H9 (cell line): ENCODE measurements around the gene SNRNP200. TPM values are rescaled to one million over a fixed set of nuclear protein-coding genes. Genes with fewer than 3 reads are reported as not detected.

ENCODE experiments used
- DNase-seq: peaks from one replicate; pipeline ENCODE4 v3.0.0-alpha.2; 2017
- H2AFZ ChIP-seq: one replicate; pipeline ENCODE4 v1.6.1; 2013; ENCODE audit warnings: mild to moderate bottlenecking, low read length, control low read depth, moderate library complexity
- H2AK5ac ChIP-seq: 2 replicates; pipeline ENCODE4 v1.6.1; 2013; ENCODE audit warnings: low read length, control low read depth, mixed read lengths; ENCODE audit not compliant: insufficient read length
- H2BK120ac ChIP-seq: one replicate; pipeline ENCODE4 v1.6.1; 2013; ENCODE audit warnings: low read depth, mild to moderate bottlenecking, low read length, control low read depth, inconsistent platforms; ENCODE audit not compliant: poor library complexity, severe bottlenecking
- H2BK12ac ChIP-seq: 2 replicates; pipeline ENCODE4 v1.6.1; 2013; ENCODE audit warnings: low read length, control low read depth, mixed read lengths, low read depth; ENCODE audit not compliant: insufficient read length
- H2BK15ac ChIP-seq: 2 replicates; pipeline ENCODE4 v1.6.1; 2013; ENCODE audit warnings: low read depth, low read length, control low read depth
- H2BK20ac ChIP-seq: one replicate; pipeline ENCODE4 v1.6.1; 2013; ENCODE audit warnings: low read depth, mild to moderate bottlenecking, low read length, control low read depth, inconsistent platforms; ENCODE audit not compliant: poor library complexity, severe bottlenecking
- H2BK5ac ChIP-seq: 2 replicates; pipeline ENCODE4 v1.6.1; 2013; ENCODE audit warnings: low read length, control low read depth, mixed read lengths; ENCODE audit not compliant: insufficient read length
- H3K14ac ChIP-seq: 2 replicates; pipeline ENCODE4 v1.6.1; 2013; ENCODE audit warnings: low read length, control low read depth; ENCODE audit not compliant: insufficient read depth
- H3K18ac ChIP-seq: 2 replicates; pipeline ENCODE4 v1.6.1; 2013; ENCODE audit warnings: low read depth, mild to moderate bottlenecking, mixed read lengths, low read length, control low read depth; ENCODE audit not compliant: insufficient read length
- H3K23ac ChIP-seq: 2 replicates; pipeline ENCODE4 v1.6.1; 2013; ENCODE audit warnings: low read length, control low read depth, mixed read lengths, low read depth; ENCODE audit not compliant: insufficient read length
- H3K23me2 ChIP-seq: 2 replicates; pipeline ENCODE4 v1.6.1; 2013; ENCODE audit warnings: low read depth, mild to moderate bottlenecking, mixed read lengths, low read length, control low read depth; ENCODE audit not compliant: insufficient read length, poor library complexity, severe bottlenecking
- H3K27ac ChIP-seq: 2 replicates; pipeline ENCODE4 v1.5.1; 2013; ENCODE audit warnings: low read length, control low read depth, mixed read lengths, low read depth; ENCODE audit not compliant: insufficient read length
- H3K27me3 ChIP-seq: 2 replicates; pipeline ENCODE4 v1.6.1; 2013; ENCODE audit warnings: low read length, control low read depth, inconsistent platforms; ENCODE audit not compliant: insufficient read depth
- H3K4ac ChIP-seq: 2 replicates; pipeline ENCODE4 v1.6.1; 2013; ENCODE audit warnings: low read depth, mild to moderate bottlenecking, control low read depth, inconsistent platforms, low read length, moderate library complexity
- H3K4me1 ChIP-seq: 2 replicates; pipeline ENCODE4 v1.6.1; 2013; ENCODE audit warnings: low read length, control low read depth, inconsistent platforms; ENCODE audit not compliant: insufficient read depth
- H3K4me2 ChIP-seq: 2 replicates; pipeline ENCODE4 v1.6.1; 2013; ENCODE audit warnings: low read length, control low read depth, mixed read lengths; ENCODE audit not compliant: insufficient read length, insufficient read depth
- H3K56ac ChIP-seq: 2 replicates; pipeline ENCODE4 v1.6.1; 2013; ENCODE audit warnings: low read depth, mild to moderate bottlenecking, mixed read lengths, low read length, control low read depth; ENCODE audit not compliant: insufficient read length
- H3K79me1 ChIP-seq: 2 replicates; pipeline ENCODE4 v1.6.1; 2013; ENCODE audit warnings: low read depth, mild to moderate bottlenecking, moderate library complexity, low read length, control low read depth, inconsistent platforms; ENCODE audit not compliant: insufficient read depth, poor library complexity, severe bottlenecking
- H3K79me2 ChIP-seq: 2 replicates; pipeline ENCODE4 v1.6.1; 2013; ENCODE audit warnings: low read length, control low read depth, inconsistent platforms; ENCODE audit not compliant: insufficient read depth
- H3K9ac ChIP-seq: 2 replicates; pipeline ENCODE4 v1.6.1; 2013; ENCODE audit warnings: low read length, control low read depth, mixed read lengths; ENCODE audit not compliant: insufficient read length; ENCODE audit errors: extremely low read depth
- H3K9me3 ChIP-seq: one replicate; pipeline ENCODE4 v1.6.1; 2013; ENCODE audit warnings: low read depth, low read length, inconsistent platforms; ENCODE audit not compliant: control insufficient read depth
- H3T11ph ChIP-seq: one replicate; pipeline ENCODE4 v1.6.1; 2013; ENCODE audit warnings: mild to moderate bottlenecking, low read length, control low read depth, inconsistent platforms
- H4K20me1 ChIP-seq: one replicate; pipeline ENCODE4 v1.6.1; 2013; ENCODE audit not compliant: control insufficient read depth, insufficient read length, insufficient read depth
- H4K5ac ChIP-seq: 2 replicates; pipeline ENCODE4 v1.6.1; 2013; ENCODE audit warnings: low read depth, mild to moderate bottlenecking, mixed read lengths, low read length, control low read depth; ENCODE audit not compliant: insufficient read length
- H4K8ac ChIP-seq: replicated peaks from 2 replicates; pipeline ENCODE4 v1.6.1; 2013; ENCODE audit warnings: low read length, control low read depth, mixed read lengths, low read depth; ENCODE audit not compliant: insufficient read length
- H4K91ac ChIP-seq: 2 replicates; pipeline ENCODE4 v1.6.1; 2013; ENCODE audit warnings: low read depth, mild to moderate bottlenecking, moderate library complexity, mixed read lengths, low read length, control low read depth; ENCODE audit not compliant: insufficient read length
- H3K27ac Mint-ChIP-seq, 3 experiments: 2 replicates in 2 of 3; 3 replicates in 1 of 3; pipeline ENCODE4 v1.8.0; 2020 to 2021; ENCODE audit warnings: mixed read lengths in 3 of 3, mild to moderate bottlenecking in 1 of 3, moderate library complexity in 1 of 3
- H3K27me3 Mint-ChIP-seq: 2 replicates; pipeline ENCODE4 v1.8.0; 2021; ENCODE audit warnings: low read depth, mild to moderate bottlenecking, moderate library complexity, mixed read lengths
- H3K36me3 Mint-ChIP-seq, 3 experiments: 2 replicates in 2 of 3; 3 replicates in 1 of 3; pipeline ENCODE4 v1.8.0; 2020 to 2021; ENCODE audit warnings: low read depth in 3 of 3, mixed read lengths in 3 of 3; ENCODE audit not compliant: insufficient read depth in 1 of 3
- H3K4me1 Mint-ChIP-seq, 2 experiments: 2 replicates each; pipeline ENCODE4 v1.8.0; 2020; ENCODE audit warnings: mixed read lengths in 2 of 2
- H3K4me3 Mint-ChIP-seq, 2 experiments: 2 replicates in 1 of 2; 3 replicates in 1 of 2; pipeline ENCODE4 v1.8.0; 2020 to 2021; ENCODE audit warnings: mild to moderate bottlenecking in 2 of 2, mixed read lengths in 2 of 2, moderate library complexity in 1 of 2
- H3K9me3 Mint-ChIP-seq, 2 experiments: 2 replicates in 1 of 2; 3 replicates in 1 of 2; pipeline ENCODE4 v1.8.0; 2020; ENCODE audit warnings: mild to moderate bottlenecking in 2 of 2, mixed read lengths in 2 of 2, moderate library complexity in 1 of 2
- WGBS: extraction: QIAGEN DNeasy Blood & Tissue Kit; methylation state at CpG from one replicate; pipeline ENCODE4 v1.1.7; 2013; ENCODE audit warnings: missing lambda C conversion rate, low lambda C conversion rate, mixed read lengths; ENCODE audit not compliant: insufficient read length; ENCODE audit errors: extremely low coverage; 5-methylcytosine and 5-hydroxymethylcytosine counted together
- total RNA-seq: library from RNA; stranded (reverse); gene quantifications from 2 replicates; pipeline ENCODE4 v1.2.1, GENCODE V29; 2021
- TF ChIP-seq, protein P1 (sequence below): fragments of 200-600 bp; sonication (generic); conservative IDR thresholded peaks from 3 replicates; pipeline ENCODE4 v1.8.0; 2021; ENCODE audit warnings: antibody characterized with exemption, mild to moderate bottlenecking

Gene SNRNP200
- total RNA-seq, 1 experiment from 2014 or later = 215 TPM

GRCh38 chr2:96265840-96266679 is 39.3 kb downstream of the SNRNP200 start, which contains the start of the genes CIAO1 and TMEM127:
Gene CIAO1 (plus strand): TSS chr2:96266225. CDS start chr2:96266351, 126 bp downstream.
Gene TMEM127 (minus strand): TSS chr2:96265997. CDS start chr2:96265381, 616 bp downstream.
- no peak within 1 kb of the TSS for H4K8ac ChIP-seq
- Mint-ChIP-seq H3K4me3 (peak within 1 kb of the TSS; percentile 97 to 99), H3K27me3 (no peaks in the 10 kb centered on the region), H3K27ac (peak within 1 kb of the TSS; percentile 49 to 98 (median 75); a peak in 5 of 7 replicates), H3K9me3 (no peaks in the 10 kb centered on the region), H3K4me1 (peaks cover 19% of the 10 kb centered on the region in 2 experiments), H3K36me3 (peaks cover 17 to 39% (median 29%) of the 10 kb centered on the region in 3 experiments; a peak in 6 of 7 replicates)
- no peaks in the 10 kb centered on the region for H3K27me3 ChIP-seq
- no peak within 1 kb of the TSS for H2BK5ac ChIP-seq
- no peak within 1 kb of the TSS for H2BK15ac ChIP-seq
- H3K79me2 ChIP-seq = no peaks in the 10 kb centered on the region; the same call in 1 of the 2 replicates
- no peak within 1 kb of the TSS for H4K5ac ChIP-seq
- H3K56ac ChIP-seq = no peak within 1 kb of the TSS
- peaks cover 5% of the 10 kb centered on the region for H3K23me2 ChIP-seq
- peak within 1 kb of the TSS; percentile 74 for H3K4me2 ChIP-seq
- H2BK120ac ChIP-seq = no peak within 1 kb of the TSS
- H3K23ac ChIP-seq = no peak within 1 kb of the TSS
- H3K14ac ChIP-seq = no peak within 1 kb of the TSS; the same call in 1 of the 2 replicates
- H3K9me3 ChIP-seq = no peaks in the 10 kb centered on the region
- H2AFZ ChIP-seq = no peak within 1 kb of the TSS
- H3K4ac ChIP-seq = no peak within 1 kb of the TSS
- H4K20me1 ChIP-seq = no peaks in the 10 kb centered on the region
- H4K91ac ChIP-seq = no peak within 1 kb of the TSS
- no CpG with 5 or more reads among the region's 81 CpGs for WGBS
- no peak within 1 kb of the TSS for H3K18ac ChIP-seq
- no peaks in the 10 kb centered on the region for H3K4me1 ChIP-seq
- no peak within 1 kb of the TSS for H3T11ph ChIP-seq
- H2BK12ac ChIP-seq = no peak within 1 kb of the TSS
- H3K27ac ChIP-seq = no peak within 1 kb of the TSS
- DNase-seq = peak; percentile 99
- peaks cover 5% of the 10 kb centered on the region for H3K79me1 ChIP-seq
- TF ChIP-seq, protein P1, sequence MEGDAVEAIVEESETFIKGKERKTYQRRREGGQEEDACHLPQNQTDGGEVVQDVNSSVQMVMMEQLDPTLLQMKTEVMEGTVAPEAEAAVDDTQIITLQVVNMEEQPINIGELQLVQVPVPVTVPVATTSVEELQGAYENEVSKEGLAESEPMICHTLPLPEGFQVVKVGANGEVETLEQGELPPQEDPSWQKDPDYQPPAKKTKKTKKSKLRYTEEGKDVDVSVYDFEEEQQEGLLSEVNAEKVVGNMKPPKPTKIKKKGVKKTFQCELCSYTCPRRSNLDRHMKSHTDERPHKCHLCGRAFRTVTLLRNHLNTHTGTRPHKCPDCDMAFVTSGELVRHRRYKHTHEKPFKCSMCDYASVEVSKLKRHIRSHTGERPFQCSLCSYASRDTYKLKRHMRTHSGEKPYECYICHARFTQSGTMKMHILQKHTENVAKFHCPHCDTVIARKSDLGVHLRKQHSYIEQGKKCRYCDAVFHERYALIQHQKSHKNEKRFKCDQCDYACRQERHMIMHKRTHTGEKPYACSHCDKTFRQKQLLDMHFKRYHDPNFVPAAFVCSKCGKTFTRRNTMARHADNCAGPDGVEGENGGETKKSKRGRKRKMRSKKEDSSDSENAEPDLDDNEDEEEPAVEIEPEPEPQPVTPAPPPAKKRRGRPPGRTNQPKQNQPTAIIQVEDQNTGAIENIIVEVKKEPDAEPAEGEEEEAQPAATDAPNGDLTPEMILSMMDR = peak; percentile 44
- no peak within 1 kb of the TSS for H2AK5ac ChIP-seq
- peak within 1 kb of the TSS; percentile 58 for H3K9ac ChIP-seq
- H2BK20ac ChIP-seq = no peak within 1 kb of the TSS
